NCI-H69 (cell line): Measurements from ENCODE around the gene ELOVL6.
A peak's percentile ranks its signal among the peaks of the same experiment; 100 is the strongest.
"Not testable (repeated sequence)": the region's sequence is repeated elsewhere in the genome, so short reads cannot be mapped to it uniquely, and the experiment has no call there.

Source experiments
- DNase-seq: peaks from one replicate; lab custom pipeline; 2025; lab: John Stamatoyannopoulos, UW

The ELOVL6 gene

DNA sequence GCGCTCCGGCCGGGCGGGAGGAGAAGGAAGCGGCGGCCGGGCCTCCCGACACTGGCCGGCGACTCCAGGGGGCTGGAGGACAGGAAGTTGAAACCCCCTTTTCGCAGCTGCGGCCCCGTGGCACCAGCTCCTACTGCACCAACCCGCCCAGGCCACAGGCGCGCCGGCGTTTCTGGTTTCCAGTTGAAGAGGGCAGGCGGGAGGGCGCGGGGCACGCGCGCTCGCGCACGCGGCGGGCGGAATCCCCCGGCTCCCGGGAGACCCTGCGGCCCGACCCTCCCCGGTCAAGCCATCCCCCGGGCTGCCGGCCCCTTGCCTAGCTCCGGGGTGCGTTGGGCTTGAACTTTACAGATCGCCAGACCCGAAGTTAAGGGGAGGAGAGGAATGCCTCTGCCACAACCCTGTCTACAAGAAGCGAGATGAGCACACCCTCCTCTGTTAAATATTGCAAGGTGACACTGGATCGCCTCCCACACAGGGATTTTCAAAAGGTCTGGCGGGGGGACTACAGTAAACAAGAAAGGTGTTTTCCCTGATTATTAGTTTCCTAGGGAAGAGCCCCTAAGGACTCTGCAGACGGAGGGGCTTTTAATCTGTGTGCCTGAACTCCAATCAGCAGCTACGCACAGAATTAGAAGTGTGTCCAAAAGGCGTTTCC, 1.4 kb downstream of the ELOVL6 start:
- DNase-seq = peak; percentile 68

DNA sequence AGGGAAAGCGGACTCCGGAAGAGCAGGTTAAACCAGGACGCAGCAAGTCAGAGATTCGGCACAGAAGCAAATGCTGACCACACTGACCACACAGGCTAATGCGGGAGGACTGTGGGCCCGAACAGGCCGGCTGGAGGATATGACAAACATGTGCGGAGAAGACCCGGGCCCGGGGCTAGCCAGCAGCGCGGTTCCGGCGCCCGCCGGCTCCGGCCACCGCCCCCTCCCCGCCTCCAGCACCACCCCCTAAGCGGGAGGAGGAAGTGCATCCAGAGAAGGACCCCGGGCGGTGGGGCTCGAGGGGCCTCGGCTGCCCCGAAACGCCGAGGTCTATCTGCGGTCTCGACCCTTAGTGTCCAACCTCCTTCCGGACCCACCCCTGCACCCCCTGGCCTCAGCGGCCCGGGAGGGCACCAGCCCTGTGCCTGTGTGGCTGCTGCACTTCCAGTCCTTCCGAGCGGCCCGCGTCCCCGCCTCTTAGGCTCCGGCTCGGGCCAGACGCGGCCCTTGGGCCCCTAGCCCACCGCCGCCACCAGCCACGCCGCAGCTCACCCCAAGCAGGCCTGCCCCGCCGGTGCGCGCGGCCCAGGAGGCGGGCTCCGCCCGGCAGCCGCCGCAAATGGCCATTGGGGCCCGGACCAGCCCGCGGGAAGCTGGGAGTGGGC, 2.1 kb downstream of the ELOVL6 start:
- DNase-seq = peak; percentile 70

- peak; percentile 57 for DNase-seq
These were observed 2.7 kb downstream of the ELOVL6 start for GRCh38 chr4:110195561-110196205.

DNA sequence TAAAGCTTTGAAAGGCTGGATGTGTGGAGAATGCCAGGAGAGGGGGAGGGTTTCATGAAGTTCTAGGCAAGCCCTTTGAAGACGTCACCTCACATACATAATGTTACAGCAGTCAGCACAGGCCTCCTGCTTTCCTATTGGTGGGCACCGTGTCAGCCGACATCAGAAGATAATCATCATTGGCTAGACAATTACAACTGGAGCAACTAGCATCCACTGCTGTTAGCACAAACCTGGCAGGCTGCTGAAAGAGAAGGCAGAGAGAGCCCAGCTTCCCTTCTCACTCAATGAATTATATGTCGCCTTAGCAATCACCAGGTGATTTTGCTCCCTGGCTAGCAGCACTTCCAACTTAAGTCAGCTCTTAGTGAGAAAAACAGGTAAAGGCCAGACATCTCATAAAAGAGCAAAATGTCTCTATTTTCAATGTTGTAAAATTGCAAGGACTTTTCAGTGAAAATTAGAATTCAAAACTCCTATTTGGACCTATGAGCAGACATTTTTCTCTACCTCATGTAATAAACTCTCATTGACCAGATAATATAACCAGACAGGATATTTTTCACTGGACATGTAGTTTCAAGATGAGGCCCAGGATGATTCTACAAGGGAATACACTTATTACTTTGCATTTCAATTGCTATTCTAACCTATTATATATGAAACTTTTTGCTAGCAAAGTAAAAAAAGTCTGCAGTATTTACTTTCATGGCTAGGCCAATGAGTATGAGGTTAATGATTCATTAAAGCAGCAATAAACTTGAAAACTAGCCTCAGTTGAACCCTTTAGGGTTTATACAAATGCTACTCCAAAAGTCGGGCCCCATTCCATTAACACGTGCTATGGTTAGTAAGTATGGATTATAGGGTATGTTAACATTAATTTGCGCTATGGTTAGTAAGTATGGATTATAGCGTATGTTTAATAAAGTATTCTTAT, 4.3 kb downstream of the ELOVL6 start:
- DNase-seq = peak; percentile 92

- DNase-seq = not testable (repeated sequence)
These were observed 5.1 kb downstream of the ELOVL6 start for GRCh38 chr4:110193287-110193686.

GRCh38 chr4:110190249-110190648, 8.2 kb downstream of the ELOVL6 start:
- no peak for DNase-seq

GRCh38 chr4:110188113-110188512, 10.3 kb downstream of the ELOVL6 start:
- DNase-seq = no peak

GRCh38 chr4:110184791-110185155, 13.6 kb downstream of the ELOVL6 start:
- peak; percentile 5 for DNase-seq

DNA sequence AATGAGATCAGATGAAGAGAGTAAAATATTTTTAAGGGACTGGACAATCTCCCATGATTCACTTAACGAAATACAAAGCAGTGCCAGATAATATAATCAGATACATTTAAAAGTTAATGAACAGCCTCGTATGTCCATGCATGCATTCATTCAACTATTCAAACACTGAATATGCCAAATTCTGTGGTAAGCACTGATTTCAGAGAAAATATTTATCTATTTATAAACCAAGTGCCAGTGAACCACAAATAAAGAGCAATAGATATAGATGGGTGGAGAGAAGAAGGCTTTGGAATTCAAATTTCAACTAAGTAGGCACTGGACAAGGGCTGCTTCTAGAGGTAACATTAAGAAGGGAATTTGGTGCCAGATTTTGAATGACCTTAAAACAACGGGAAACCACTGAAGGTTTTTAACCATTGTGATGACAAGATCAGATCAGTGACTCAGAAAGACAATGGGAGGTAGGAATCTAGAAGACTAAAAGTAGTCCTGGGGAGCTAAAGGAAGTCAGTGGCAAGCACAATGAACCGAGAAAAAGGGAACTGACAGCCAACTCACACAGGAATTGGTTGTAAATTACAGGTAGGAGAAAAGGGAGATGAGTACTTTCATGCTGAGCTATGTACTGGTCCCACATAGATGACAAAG, 14.2 kb downstream of the ELOVL6 start:
- DNase-seq = peak; percentile 50

DNA sequence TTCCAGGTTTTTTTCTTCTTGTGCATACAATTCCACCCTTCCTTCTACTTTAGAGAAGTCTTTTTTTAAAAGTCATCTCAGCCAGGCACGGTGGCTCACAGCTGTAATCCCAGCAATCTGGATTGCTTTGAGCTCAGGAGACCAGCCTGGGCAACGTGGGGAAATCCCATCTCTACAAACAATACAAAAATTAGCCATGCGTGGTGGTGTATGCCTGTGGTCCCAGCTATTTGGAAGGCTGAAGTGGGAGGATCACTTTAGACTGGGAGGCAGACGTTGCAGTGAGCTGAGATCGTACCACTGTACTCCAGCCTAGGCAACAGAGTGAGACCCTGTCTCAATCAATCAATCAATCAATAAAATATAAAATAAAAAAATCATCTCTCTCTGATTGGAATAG, 14.8 kb downstream of the ELOVL6 start:
- DNase-seq = peak; percentile 36

- DNase-seq = no peak
These were observed 15.4 kb downstream of the ELOVL6 start for GRCh38 chr4:110183058-110183457.

- peak; percentile 8 for DNase-seq
These were observed 16.5 kb downstream of the ELOVL6 start for GRCh38 chr4:110181890-110182289.

DNA sequence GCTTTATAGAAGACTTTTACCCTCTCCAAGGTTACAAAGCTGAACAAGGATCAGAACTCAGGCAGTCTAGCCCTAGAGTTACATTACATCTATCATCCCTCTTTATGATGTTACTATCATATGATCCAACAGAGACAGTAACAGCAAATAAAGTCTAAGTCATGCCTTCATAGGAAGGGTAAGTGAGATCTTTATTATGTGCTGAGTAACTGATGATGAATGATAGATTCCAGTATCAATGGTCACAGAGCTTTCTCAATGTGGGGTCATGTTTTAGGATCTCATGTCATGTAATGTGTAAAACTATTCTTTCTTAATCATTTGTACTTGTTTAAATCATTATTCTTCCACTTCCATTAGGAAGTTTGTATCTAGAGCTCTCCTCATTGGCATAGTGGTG, 22.8 kb downstream of the ELOVL6 start:
- no peak for DNase-seq

- DNase-seq = peak; percentile 95
These were observed 25.4 kb downstream of the ELOVL6 start for GRCh38 chr4:110172972-110173371.

DNA sequence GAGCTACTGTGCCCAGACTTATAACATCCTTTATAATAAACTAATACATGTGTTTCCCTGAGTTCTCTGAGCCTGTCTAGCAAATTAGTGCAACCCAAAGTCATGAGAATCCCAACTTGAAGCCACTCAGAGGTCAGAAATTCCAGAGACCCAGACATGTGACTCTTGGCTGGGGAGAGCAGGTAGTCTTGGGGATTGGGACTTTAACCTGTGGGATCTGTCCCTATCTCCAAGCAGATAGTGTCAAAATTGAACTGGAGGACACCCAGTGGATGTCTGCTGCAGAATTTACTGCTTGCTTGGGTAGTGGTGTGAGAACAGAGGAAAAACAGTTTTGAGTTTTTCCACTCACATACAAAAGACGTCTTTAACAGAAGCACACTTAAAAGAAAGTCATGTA, 26.4 kb downstream of the ELOVL6 start:
- DNase-seq = no peak

- DNase-seq = no peak
These were observed 27.6 kb downstream of the ELOVL6 start for GRCh38 chr4:110170861-110171260.

- DNase-seq = peak; percentile 73
These were observed 32.8 kb downstream of the ELOVL6 start for GRCh38 chr4:110165382-110166286.

DNA sequence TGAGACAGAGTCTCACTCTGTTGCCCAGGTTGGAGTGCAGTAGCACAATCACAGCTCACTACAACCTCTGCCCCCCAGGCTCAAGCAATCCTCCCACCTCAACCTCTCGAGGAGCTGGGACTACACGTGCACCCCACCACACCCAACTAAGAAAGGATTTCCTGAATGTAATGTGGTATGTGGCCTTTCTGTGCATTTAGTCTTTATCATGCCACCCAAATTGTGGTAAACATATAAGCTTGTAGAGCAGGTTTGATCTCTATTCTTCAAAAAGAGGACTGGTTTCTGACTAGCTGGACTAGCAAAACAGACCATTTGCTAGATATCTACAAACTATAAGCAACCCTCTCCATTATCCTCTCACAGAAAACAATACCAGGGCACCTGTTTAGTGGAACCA, 33.6 kb downstream of the ELOVL6 start:
- no peak for DNase-seq

DNA sequence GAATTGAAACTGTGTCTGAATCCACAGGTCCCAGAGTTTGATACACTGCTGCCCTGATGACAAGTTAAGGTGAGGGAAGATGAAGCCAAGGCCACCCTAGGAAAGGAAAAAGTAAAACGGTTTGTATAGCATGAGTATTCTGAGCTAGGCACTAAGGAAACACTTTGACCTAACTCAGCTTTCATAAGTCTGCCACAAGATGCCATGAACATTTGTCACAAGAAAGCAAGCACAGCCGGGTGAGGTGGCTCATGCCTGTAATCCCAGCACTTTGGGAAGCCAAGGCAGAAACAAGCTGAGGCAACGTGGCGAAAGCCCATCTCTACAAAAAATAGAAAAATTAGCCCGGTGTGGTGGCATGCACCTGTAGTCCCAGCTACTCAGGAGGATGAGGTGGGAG, 34.2 kb downstream of the ELOVL6 start:
- DNase-seq = no peak

- no peak for DNase-seq
These were observed 34.9 kb downstream of the ELOVL6 start for GRCh38 chr4:110163327-110164069.
